OCI-LY7 (cell line): ENCODE measurements around the gene SEPHS1. TPM values are rescaled to one million over a fixed set of nuclear protein-coding genes. Genes with fewer than 3 reads are reported as not detected.

Experiments used
- BruUV-seq: library from RNA; stranded (reverse); fragments of 400-500 nt; replicated peaks from 2 replicates; lab custom pipeline; 2021; lab: Mats Ljungman, UMichigan
- CTCF ChIA-PET: fragments of 300-600 bp; sonication (Branson Sonifier 250); formaldehyde crosslinking; loops from one replicate; lab custom pipeline; 2022; ENCODE audit warnings: antibody characterized with exemption; ENCODE audit not compliant: unreplicated experiment; lab: Charles Lee
- POLR2A ChIA-PET: fragments of 300-600 bp; sonication (Branson Sonifier 250); formaldehyde crosslinking; loops from one replicate; lab custom pipeline; 2022; ENCODE audit warnings: antibody characterized with exemption; lab: Charles Lee
- DNase-seq: peaks from one replicate; pipeline ENCODE4 v3.0.0-alpha.2; 2015; ENCODE audit warnings: low spot score
- H2AFZ ChIP-seq: fragments of 200-600 bp; sonication (generic), shearing (Covaris generic); 2 replicates; pipeline ENCODE4 v1.6.1; 2014; ENCODE audit warnings: mild to moderate bottlenecking, antibody characterized with exemption, low read length, moderate library complexity
- H3K27ac ChIP-seq: fragments of 200-600 bp; sonication (generic); 2 replicates; pipeline ENCODE4 v1.5.1; 2014; ENCODE audit warnings: mixed run types, low read depth, mild to moderate bottlenecking, moderate library complexity, low read length, inconsistent platforms; ENCODE audit not compliant: poor library complexity, severe bottlenecking
- H3K36me3 ChIP-seq: fragments of 200-600 bp; sonication (generic); 2 replicates; pipeline ENCODE4 v1.6.1; 2014; ENCODE audit warnings: mild to moderate bottlenecking, antibody characterized with exemption, low read length, moderate library complexity, mixed read lengths; ENCODE audit not compliant: insufficient read depth
- H3K4me1 ChIP-seq: fragments of 200-600 bp; sonication (generic); 2 replicates; pipeline ENCODE4 v1.5.1; 2014; ENCODE audit warnings: mild to moderate bottlenecking, low read length; ENCODE audit not compliant: insufficient read depth, poor library complexity, severe bottlenecking
- H3K4me2 ChIP-seq: fragments of 200-600 bp; sonication (generic); 2 replicates; pipeline ENCODE4 v1.6.1; 2014; ENCODE audit warnings: mild to moderate bottlenecking, low read length
- H3K4me3 ChIP-seq: fragments of 200-600 bp; sonication (generic); 2 replicates; pipeline ENCODE4 v1.5.1; 2014; ENCODE audit warnings: mild to moderate bottlenecking, low read depth, low read length; ENCODE audit not compliant: poor library complexity, severe bottlenecking
- H3K79me2 ChIP-seq: fragments of 200-600 bp; sonication (generic); 2 replicates; pipeline ENCODE4 v1.6.1; 2016; ENCODE audit warnings: low read depth, mild to moderate bottlenecking, low read length, moderate library complexity, mixed read lengths; ENCODE audit not compliant: insufficient read depth
- H3K9me2 ChIP-seq: fragments of 200-600 bp; sonication (generic); 2 replicates; pipeline ENCODE4 v1.6.1; 2016; ENCODE audit warnings: mild to moderate bottlenecking, low read length, mixed read lengths; ENCODE audit not compliant: insufficient read depth
- H3K9me3 ChIP-seq: fragments of 200-600 bp; sonication (generic); 2 replicates; pipeline ENCODE4 v1.6.1; 2014; ENCODE audit warnings: mild to moderate bottlenecking, mixed run types, low read length, mixed read lengths
- H4K20me1 ChIP-seq: fragments of 200-600 bp; sonication (generic); 2 replicates; pipeline ENCODE4 v1.6.1; 2014; ENCODE audit warnings: mild to moderate bottlenecking, antibody characterized with exemption, low read length, moderate library complexity, mixed read lengths; ENCODE audit not compliant: insufficient read depth
- CTCF ChIP-seq: fragments of 200-600 bp; sonication (generic); conservative IDR thresholded peaks from 2 replicates; pipeline ENCODE4 v1.5.1; 2014; ENCODE audit warnings: mild to moderate bottlenecking, antibody characterized with exemption, low read length, moderate library complexity, mixed read lengths
- EZH2phosphoT487 ChIP-seq: fragments of 200-600 bp; sonication (generic); IDR thresholded peaks from 2 replicates; pipeline ENCODE4 v1.6.1; 2018; ENCODE audit warnings: low read depth, borderline replicate concordance, mild to moderate bottlenecking, mixed run types, antibody characterized with exemption, low read length, moderate library complexity, mixed read lengths
- intact Hi-C: fragments of 100-400 bp; cut with micrococcal nuclease; formaldehyde crosslinking; loops from one replicate; pipeline ENCODE4 v1.10.0; 2022; ENCODE audit not compliant: unreplicated experiment
- total RNA-seq, 2 experiments: library from RNA; depleted of rRNA in 1 of 2; stranded (reverse); fragments of >200 nt in 1 of 2; shearing (Covaris generic) in 1 of 2; gene quantifications; 2 replicates each; pipeline ENCODE4 v1.2.3, GENCODE V29; 2014 to 2022

Gene SEPHS1
- total RNA-seq, 2 experiments from 2014 or later: 72.7 to 113 TPM

DNA sequence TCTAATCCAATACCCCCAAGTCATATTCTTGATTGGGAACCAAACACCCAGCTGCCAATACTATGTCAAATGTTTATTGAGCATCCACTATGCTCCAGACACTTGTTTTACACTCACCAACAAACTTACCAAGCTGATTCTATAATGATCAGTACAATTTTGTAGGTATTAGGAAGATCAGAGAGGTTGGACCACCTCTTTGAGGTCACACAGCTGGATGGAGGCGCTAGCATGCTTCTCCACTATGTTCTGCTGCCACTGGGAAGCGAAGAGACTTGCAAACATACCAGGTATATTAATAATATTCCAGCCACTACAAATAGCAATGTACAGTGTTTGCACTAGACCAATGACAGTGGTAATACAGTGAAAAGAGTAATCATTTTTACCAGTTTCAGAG is 25.6 kb upstream of the SEPHS1 start:
- intact Hi-C loops: loop anchor here (2.0 kb wide), 3 partner anchors 163 to 405 kb away; partner anchors contain the start of gene PRPF18
- CTCF ChIA-PET: no interaction called here
- Histone ChIP-seq H4K20me1 (no peaks in the 10 kb centered on the region), H3K9me2 (no peaks in the 10 kb centered on the region), H3K4me2 (no peak overlapping the region), H3K36me3 (no peaks in the 10 kb centered on the region), H3K79me2 (no peaks in the 10 kb centered on the region), H3K27ac (no peak overlapping the region), H3K9me3 (no peaks in the 10 kb centered on the region), H2AFZ (no peak overlapping the region), H3K4me3 (no peak overlapping the region), H3K4me1 (no peaks in the 10 kb centered on the region)
- no TSS peak for BruUV-seq
- DNase-seq: no peak
- no peak for TF ChIP-seq CTCF
- POLR2A ChIA-PET: no interaction called here

DNA sequence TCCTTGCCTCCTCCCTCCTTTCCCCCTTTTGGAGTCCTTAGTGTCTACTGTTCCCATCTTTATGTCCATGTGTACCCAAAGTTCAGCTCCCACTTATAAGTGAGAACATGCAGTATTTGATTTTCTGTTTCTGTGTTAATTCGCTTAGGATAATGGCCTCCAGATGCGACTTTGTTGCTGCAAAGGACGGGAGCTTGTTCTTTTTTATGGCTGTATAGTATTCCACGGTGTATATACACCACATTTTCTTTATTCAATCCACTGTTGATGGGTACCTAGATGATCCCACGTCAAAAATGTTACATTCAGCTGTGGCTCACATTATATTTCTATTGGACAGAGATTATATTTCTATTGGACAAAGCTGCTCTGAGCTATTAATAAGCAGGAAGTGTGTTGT is 24.4 kb upstream of the SEPHS1 start:
- Histone ChIP-seq H3K9me2 (no peaks in the 10 kb centered on the region), H3K79me2 (no peaks in the 10 kb centered on the region), H3K36me3 (no peaks in the 10 kb centered on the region), H3K27ac (no peak overlapping the region), H3K4me1 (no peaks in the 10 kb centered on the region), H3K9me3 (no peaks in the 10 kb centered on the region), H3K4me3 (no peak overlapping the region), H3K4me2 (no peak overlapping the region), H2AFZ (no peak overlapping the region), H4K20me1 (no peaks in the 10 kb centered on the region)
- ChIA-PET CTCF (interaction anchor here (0.8 to 1.1 kb wide), 4 partner anchors 13 to 224 kb away, joined by 3 to 8 read pairs (median 4); no protein-coding TSS in a partner anchor), POLR2A (no interaction called here)
- TF ChIP-seq CTCF (no peak), EZH2phosphoT487 (no peak)
- intact Hi-C loops: loop anchor here (1.0 to 2.0 kb wide), 4 partner anchors 68 to 406 kb away; partner anchors contain the start of gene PRPF18
- no peak for DNase-seq
- BruUV-seq: no TSS peak

GRCh38 chr10:13371897-13372470 is 23.9 kb upstream of the SEPHS1 start:
- POLR2A ChIA-PET: interaction anchor here (0.6 kb wide), 1 partner anchor 48 kb away, joined by 3 read pairs; no protein-coding TSS in a partner anchor
- BruUV-seq: no TSS peak
- Histone ChIP-seq H3K79me2 (no peaks in the 10 kb centered on the region), H3K4me3 (no peak overlapping the region), H4K20me1 (no peaks in the 10 kb centered on the region), H3K36me3 (no peaks in the 10 kb centered on the region), H3K9me3 (no peaks in the 10 kb centered on the region), H3K9me2 (no peaks in the 10 kb centered on the region), H2AFZ (no peak overlapping the region), H3K27ac (no peak overlapping the region), H3K4me1 (no peaks in the 10 kb centered on the region), H3K4me2 (no peak overlapping the region)
- intact Hi-C loops: loop anchor here (1.0 to 2.0 kb wide), 4 partner anchors 68 to 407 kb away; partner anchors contain the start of gene PRPF18
- CTCF ChIA-PET: interaction anchor here (0.8 to 1.1 kb wide), 4 partner anchors 13 to 224 kb away, joined by 3 to 8 read pairs (median 4); no protein-coding TSS in a partner anchor
- TF ChIP-seq EZH2phosphoT487 (no peak), CTCF (peak; percentile 98)
- DNase-seq: peak; percentile 81
